Thyroid gland (tissue), 4 donors: ENCODE measurements around the gene THRSP.

Experiments
- POLR2A ChIP-seq, 2 donors: fragments of 450-650 bp; IDR thresholded peaks; one replicate each; pipeline ENCODE4 v1.6.1; 2017; ENCODE audit warnings: antibody characterized with exemption in 2 of 2, mild to moderate bottlenecking in 2 of 2, moderate library complexity in 1 of 2
- TF ChIP-seq, protein P1 (sequence below), 6 experiments: fragments of 200-600 bp in 3 of 6; fragments of 450-650 bp in 3 of 6; sonication (generic) in 3 of 6; IDR thresholded peaks; one replicate each; pipeline ENCODE4 v1.5.1; 2016 to 2019; ENCODE audit warnings: antibody characterized with exemption in 6 of 6, mild to moderate bottlenecking in 2 of 6, inconsistent platforms in 1 of 6, moderate library complexity in 1 of 6

DNA sequence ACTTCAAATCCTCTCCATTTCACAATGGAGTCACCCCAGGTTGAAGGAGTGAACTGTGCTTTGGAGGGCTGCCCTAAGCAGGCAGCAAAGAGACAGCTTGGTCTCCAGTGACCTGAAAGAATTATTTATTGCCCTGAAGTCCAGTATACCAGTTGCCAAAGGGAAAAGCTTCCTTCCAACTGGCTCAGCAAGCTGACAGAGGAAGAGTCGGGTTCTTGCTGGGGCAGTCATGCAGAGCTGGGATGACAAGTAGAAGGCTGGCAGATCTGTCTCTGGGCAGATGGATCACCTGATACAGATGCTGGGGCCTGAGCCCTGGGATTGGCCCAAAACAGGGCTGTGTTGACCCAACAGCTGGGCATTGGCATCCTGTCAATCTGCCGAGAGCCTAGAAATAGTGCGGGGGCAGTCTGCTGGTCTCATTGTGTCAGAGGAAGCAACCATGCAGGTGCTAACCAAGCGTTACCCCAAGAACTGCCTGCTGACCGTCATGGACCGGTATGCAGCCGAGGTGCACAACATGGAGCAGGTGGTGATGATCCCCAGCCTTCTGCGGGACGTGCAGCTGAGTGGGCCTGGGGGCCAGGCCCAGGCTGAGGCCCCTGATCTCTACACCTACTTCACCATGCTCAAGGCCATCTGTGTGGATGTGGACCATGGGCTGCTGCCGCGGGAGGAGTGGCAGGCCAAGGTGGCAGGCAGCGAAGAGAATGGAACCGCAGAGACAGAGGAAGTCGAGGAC is at the start of gene THRSP:
- TF ChIP-seq, protein P1, sequence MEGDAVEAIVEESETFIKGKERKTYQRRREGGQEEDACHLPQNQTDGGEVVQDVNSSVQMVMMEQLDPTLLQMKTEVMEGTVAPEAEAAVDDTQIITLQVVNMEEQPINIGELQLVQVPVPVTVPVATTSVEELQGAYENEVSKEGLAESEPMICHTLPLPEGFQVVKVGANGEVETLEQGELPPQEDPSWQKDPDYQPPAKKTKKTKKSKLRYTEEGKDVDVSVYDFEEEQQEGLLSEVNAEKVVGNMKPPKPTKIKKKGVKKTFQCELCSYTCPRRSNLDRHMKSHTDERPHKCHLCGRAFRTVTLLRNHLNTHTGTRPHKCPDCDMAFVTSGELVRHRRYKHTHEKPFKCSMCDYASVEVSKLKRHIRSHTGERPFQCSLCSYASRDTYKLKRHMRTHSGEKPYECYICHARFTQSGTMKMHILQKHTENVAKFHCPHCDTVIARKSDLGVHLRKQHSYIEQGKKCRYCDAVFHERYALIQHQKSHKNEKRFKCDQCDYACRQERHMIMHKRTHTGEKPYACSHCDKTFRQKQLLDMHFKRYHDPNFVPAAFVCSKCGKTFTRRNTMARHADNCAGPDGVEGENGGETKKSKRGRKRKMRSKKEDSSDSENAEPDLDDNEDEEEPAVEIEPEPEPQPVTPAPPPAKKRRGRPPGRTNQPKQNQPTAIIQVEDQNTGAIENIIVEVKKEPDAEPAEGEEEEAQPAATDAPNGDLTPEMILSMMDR (IDR thresholded peaks at IDR 0.05), result no peak
- peak in 1 of 2 donors; percentile 5 for TF ChIP-seq POLR2A (IDR thresholded peaks at IDR 0.05)
